Suprapubic skin (tissue), 3 donors: Measurements from ENCODE around the gene TASP1.

Source experiments
- POLR2A ChIP-seq, 2 donors: fragments of 450-650 bp; IDR thresholded peaks; one replicate each; pipeline ENCODE4 v1.6.1; 2017; ENCODE audit warnings: antibody characterized with exemption in 2 of 2, mild to moderate bottlenecking in 2 of 2, moderate library complexity in 2 of 2
- TF ChIP-seq, protein P1 (sequence below), 2 donors: fragments of 200-600 bp in 1 of 2; fragments of 450-650 bp in 1 of 2; sonication (generic) in 1 of 2; IDR thresholded peaks; one replicate each; pipeline ENCODE4 v1.5.1; 2016 to 2019; ENCODE audit warnings: antibody characterized with exemption in 2 of 2, mild to moderate bottlenecking in 1 of 2, moderate library complexity in 1 of 2

DNA sequence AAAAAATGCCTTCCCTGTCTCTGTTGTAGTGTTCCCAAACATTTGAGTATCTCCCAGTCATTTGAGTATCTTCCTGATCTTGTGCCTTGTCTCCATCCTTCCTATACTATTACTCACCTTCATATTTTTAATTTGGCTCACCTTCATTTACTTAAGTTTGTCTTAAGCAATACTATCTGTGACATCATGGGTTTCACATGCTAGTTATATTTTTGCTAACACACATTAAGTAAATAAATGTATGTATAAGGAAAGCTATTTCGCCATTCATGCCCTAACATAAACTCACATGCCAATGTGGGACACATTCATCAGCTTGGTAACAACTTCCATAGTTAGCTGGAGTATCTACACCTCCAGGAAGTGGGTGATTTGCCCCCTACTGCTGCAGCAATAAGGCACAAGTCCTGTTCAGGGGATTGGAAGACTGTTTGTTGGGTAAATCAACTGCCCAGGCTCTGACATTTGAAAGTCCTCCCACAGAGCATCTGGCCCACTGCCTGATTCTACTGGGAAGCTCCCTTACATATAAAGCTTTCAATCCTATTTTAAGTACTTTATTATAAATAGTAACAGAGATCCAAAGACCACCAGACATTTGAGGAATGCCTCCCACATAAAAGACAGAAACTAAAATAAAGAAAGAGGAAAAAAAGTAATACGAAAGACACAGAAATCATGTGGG is 285.3 kb downstream of the TASP1 start:
- TF ChIP-seq, protein P1, sequence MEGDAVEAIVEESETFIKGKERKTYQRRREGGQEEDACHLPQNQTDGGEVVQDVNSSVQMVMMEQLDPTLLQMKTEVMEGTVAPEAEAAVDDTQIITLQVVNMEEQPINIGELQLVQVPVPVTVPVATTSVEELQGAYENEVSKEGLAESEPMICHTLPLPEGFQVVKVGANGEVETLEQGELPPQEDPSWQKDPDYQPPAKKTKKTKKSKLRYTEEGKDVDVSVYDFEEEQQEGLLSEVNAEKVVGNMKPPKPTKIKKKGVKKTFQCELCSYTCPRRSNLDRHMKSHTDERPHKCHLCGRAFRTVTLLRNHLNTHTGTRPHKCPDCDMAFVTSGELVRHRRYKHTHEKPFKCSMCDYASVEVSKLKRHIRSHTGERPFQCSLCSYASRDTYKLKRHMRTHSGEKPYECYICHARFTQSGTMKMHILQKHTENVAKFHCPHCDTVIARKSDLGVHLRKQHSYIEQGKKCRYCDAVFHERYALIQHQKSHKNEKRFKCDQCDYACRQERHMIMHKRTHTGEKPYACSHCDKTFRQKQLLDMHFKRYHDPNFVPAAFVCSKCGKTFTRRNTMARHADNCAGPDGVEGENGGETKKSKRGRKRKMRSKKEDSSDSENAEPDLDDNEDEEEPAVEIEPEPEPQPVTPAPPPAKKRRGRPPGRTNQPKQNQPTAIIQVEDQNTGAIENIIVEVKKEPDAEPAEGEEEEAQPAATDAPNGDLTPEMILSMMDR (IDR thresholded peaks at IDR 0.05): no peak
- no peak for TF ChIP-seq POLR2A (IDR thresholded peaks at IDR 0.05)
